Left ventricle myocardium inferior (tissue), 1 donor: ENCODE data around the gene SCLY. TPM values are rescaled to one million over a fixed set of nuclear protein-coding genes. Genes with fewer than 3 reads are reported as not detected.

Experiments used
- DNase-seq: peaks from one replicate; pipeline ENCODE4 v3.0.0-alpha.2; 2020
- H3K27ac ChIP-seq: fragments of 200-600 bp; replicated peaks from 2 replicates; pipeline ENCODE4 v1.8.0; 2021
- H3K27me3 ChIP-seq: fragments of 200-600 bp; 2 replicates; pipeline ENCODE4 v1.8.0; 2021; ENCODE audit warnings: low read depth
- H3K36me3 ChIP-seq: fragments of 200-600 bp; 2 replicates; pipeline ENCODE4 v1.8.0; 2021
- H3K4me1 ChIP-seq: fragments of 200-600 bp; 2 replicates; pipeline ENCODE4 v1.8.0; 2021
- H3K4me3 ChIP-seq: fragments of 200-600 bp; 2 replicates; pipeline ENCODE4 v1.8.0; 2021; ENCODE audit warnings: mild to moderate bottlenecking, moderate library complexity
- H3K9me3 ChIP-seq: fragments of 200-600 bp; replicated peaks from 2 replicates; pipeline ENCODE4 v1.8.0; 2021
- CTCF ChIP-seq: fragments of 200-600 bp; IDR thresholded peaks from 2 replicates; pipeline ENCODE4 v1.8.0; 2021; ENCODE audit warnings: antibody characterized with exemption, mild to moderate bottlenecking, borderline replicate concordance
- intact Hi-C: fragments of 100-400 bp; cut with micrococcal nuclease; formaldehyde crosslinking; loops from one replicate; pipeline ENCODE4 v1.11.0; 2022
- total RNA-seq: library from RNA; stranded (reverse); fragmentation: NEBNext Ultra II Directional; extraction: Animal tissue kit (Norgen Biotek cat#: 25700); gene quantifications from one replicate; pipeline ENCODE4 v1.2.1, GENCODE V29; 2021
- donor health status: DM: no; HTN: yes; CAD: no; lungs with severe emphysema.

The SCLY gene
- total RNA-seq, 1 donor from 2014 or later: 10.9 TPM

- Histone ChIP-seq H3K4me3 (no peak within 1 kb of the TSS), H3K4me1 (peaks cover 9% of the 10 kb centered on the region), H3K27me3 (no peaks in the 10 kb centered on the region), H3K27ac (no peak within 1 kb of the TSS), H3K9me3 (no peaks in the 10 kb centered on the region), H3K36me3 (no peaks in the 10 kb centered on the region)
- no peak for DNase-seq
- TF ChIP-seq CTCF: no peak
- intact Hi-C loops: no loop called here
Observed at GRCh38 chr2:238100049-238100820, 39.4 kb downstream of the SCLY start, which contains the start of gene ESPNL. Gene ESPNL (plus strand): TSS chr2:238100340. CDS start chr2:238100420, 80 bp downstream.

GRCh38 chr2:238100821-238101771 lies 40.3 kb downstream of the SCLY start:
- Histone ChIP-seq H3K27me3 (no peaks in the 10 kb centered on the region), H3K36me3 (no peaks in the 10 kb centered on the region), H3K4me1 (peaks cover 9% of the 10 kb centered on the region), H3K9me3 (no peaks in the 10 kb centered on the region), H3K4me3 (no peak overlapping the region), H3K27ac (no peak overlapping the region)
- no peak for TF ChIP-seq CTCF
- intact Hi-C loops: no loop called here
- no peak for DNase-seq

- Histone ChIP-seq H3K4me3 (no peak overlapping the region), H3K27me3 (peaks cover 7% of the 10 kb centered on the region), H3K27ac (no peak overlapping the region), H3K9me3 (no peaks in the 10 kb centered on the region), H3K4me1 (peaks cover 9% of the 10 kb centered on the region), H3K36me3 (no peaks in the 10 kb centered on the region)
- DNase-seq: no peak
- no peak for TF ChIP-seq CTCF
- intact Hi-C loops: no loop called here
Observed at GRCh38 chr2:238101891-238102841, 41.4 kb downstream of the SCLY start.

GRCh38 chr2:238102865-238103264 lies 42.1 kb downstream of the SCLY start:
- no peak overlapping the region for H3K4me3 ChIP-seq
- H3K4me1 ChIP-seq: peaks cover 9% of the 10 kb centered on the region
- no peak for TF ChIP-seq CTCF
- H3K9me3 ChIP-seq: no peaks in the 10 kb centered on the region
- DNase-seq: no peak
- no peaks in the 10 kb centered on the region for H3K36me3 ChIP-seq
- no peak overlapping the region for H3K27ac ChIP-seq
- peaks cover 14% of the 10 kb centered on the region for H3K27me3 ChIP-seq
- intact Hi-C loops: no loop called here
